Body of pancreas (tissue), 4 donors: ENCODE results near the gene STAT5A.

Experiments used
- POLR2A ChIP-seq, 3 donors: fragments of 450-650 bp; IDR thresholded peaks; one replicate each; pipeline ENCODE4 v1.6.1; 2016; ENCODE audit warnings: antibody characterized with exemption in 3 of 3, mild to moderate bottlenecking in 2 of 3
- TF ChIP-seq, protein P1 (sequence below), 7 experiments: fragments of 450-650 bp in 4 of 7; fragments of 200-600 bp in 3 of 7; sonication (generic) in 3 of 7; IDR thresholded peaks; one replicate each; pipeline ENCODE4 v1.5.1; 2016 to 2019; ENCODE audit warnings: antibody characterized with exemption in 7 of 7

DNA sequence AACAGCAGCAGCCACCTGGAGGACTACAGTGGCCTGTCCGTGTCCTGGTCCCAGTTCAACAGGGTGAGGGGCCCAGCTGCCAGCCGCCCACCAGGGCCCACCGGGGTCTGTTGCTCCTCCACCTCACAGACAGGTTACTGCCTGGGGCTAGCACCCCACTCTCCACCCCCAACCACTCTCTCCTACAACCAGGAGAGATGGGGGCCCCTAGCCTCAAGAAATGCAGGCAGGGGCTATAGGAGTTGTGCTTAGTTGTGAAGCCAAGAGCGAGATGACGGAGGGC, 18.0 kb downstream of the STAT5A start:
- TF ChIP-seq POLR2A (IDR thresholded peaks at IDR 0.05) = no peak
- TF ChIP-seq, protein P1, sequence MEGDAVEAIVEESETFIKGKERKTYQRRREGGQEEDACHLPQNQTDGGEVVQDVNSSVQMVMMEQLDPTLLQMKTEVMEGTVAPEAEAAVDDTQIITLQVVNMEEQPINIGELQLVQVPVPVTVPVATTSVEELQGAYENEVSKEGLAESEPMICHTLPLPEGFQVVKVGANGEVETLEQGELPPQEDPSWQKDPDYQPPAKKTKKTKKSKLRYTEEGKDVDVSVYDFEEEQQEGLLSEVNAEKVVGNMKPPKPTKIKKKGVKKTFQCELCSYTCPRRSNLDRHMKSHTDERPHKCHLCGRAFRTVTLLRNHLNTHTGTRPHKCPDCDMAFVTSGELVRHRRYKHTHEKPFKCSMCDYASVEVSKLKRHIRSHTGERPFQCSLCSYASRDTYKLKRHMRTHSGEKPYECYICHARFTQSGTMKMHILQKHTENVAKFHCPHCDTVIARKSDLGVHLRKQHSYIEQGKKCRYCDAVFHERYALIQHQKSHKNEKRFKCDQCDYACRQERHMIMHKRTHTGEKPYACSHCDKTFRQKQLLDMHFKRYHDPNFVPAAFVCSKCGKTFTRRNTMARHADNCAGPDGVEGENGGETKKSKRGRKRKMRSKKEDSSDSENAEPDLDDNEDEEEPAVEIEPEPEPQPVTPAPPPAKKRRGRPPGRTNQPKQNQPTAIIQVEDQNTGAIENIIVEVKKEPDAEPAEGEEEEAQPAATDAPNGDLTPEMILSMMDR (IDR thresholded peaks at IDR 0.05) = no peak
